MG63 (cell line): Measurements from ENCODE around the gene TBC1D16. TPM values are rescaled to one million over a fixed set of nuclear protein-coding genes. Genes with fewer than 3 reads are reported as not detected.

Experiments used
- DNase-seq: peaks from one replicate; pipeline ENCODE4 v3.0.0-alpha.2; 2020
- H3K27me3 ChIP-seq: fragments of 250-450 bp; sonication (Bioruptor Pico); 2 replicates; pipeline ENCODE4 v1.5.1; 2020; ENCODE audit warnings: mild to moderate bottlenecking, moderate library complexity
- H3K36me3 ChIP-seq: fragments of 250-450 bp; sonication (Bioruptor Pico); 2 replicates; pipeline ENCODE4 v1.5.1; 2020; ENCODE audit warnings: mild to moderate bottlenecking, moderate library complexity
- H3K4me3 ChIP-seq: fragments of 250-450 bp; sonication (Bioruptor Pico); 2 replicates; pipeline ENCODE4 v1.5.1; 2020; ENCODE audit warnings: mild to moderate bottlenecking, moderate library complexity
- H3K9me3 ChIP-seq: fragments of 250-450 bp; sonication (Bioruptor Pico); 2 replicates; pipeline ENCODE4 v1.5.1; 2020; ENCODE audit warnings: mild to moderate bottlenecking, moderate library complexity
- total RNA-seq: library from RNA; depleted of rRNA; stranded (reverse); fragments of >200 nt; shearing (Covaris generic); gene quantifications from 2 replicates; pipeline ENCODE4 v1.2.3, GENCODE V29; 2014; ENCODE audit warnings: low replicate concordance

TBC1D16 gene
- total RNA-seq, 1 experiment from 2014 or later: 15.0 TPM

GRCh38 chr17:79917902-79918484 is 117.7 kb downstream of the TBC1D16 start:
- DNase-seq: no peak
- H3K27me3 ChIP-seq: no peaks in the 10 kb centered on the region
- H3K9me3 ChIP-seq: no peaks in the 10 kb centered on the region
- H3K4me3 ChIP-seq: no peak overlapping the region
- no peaks in the 10 kb centered on the region for H3K36me3 ChIP-seq

GRCh38 chr17:79916991-79917901 is 118.4 kb downstream of the TBC1D16 start:
- no peaks in the 10 kb centered on the region for H3K27me3 ChIP-seq
- DNase-seq: no peak

GRCh38 chr17:79916506-79916905 is 119.2 kb downstream of the TBC1D16 start:
- no peak for DNase-seq
- Histone ChIP-seq H3K36me3 (no peaks in the 10 kb centered on the region), H3K27me3 (no peaks in the 10 kb centered on the region), H3K9me3 (no peaks in the 10 kb centered on the region), H3K4me3 (no peak overlapping the region)

More at GRCh38 chr17:79916991-79917901, 118.4 kb downstream of the TBC1D16 start:
- no peaks in the 10 kb centered on the region for H3K36me3 ChIP-seq
- H3K4me3 ChIP-seq: no peak overlapping the region
- no peaks in the 10 kb centered on the region for H3K9me3 ChIP-seq

- Histone ChIP-seq H3K9me3 (no peaks in the 10 kb centered on the region), H3K27me3 (no peaks in the 10 kb centered on the region), H3K36me3 (no peaks in the 10 kb centered on the region), H3K4me3 (no peak overlapping the region)
- peak; percentile 66 for DNase-seq
Measured at GRCh38 chr17:79915850-79916430, 119.7 kb downstream of the TBC1D16 start.

GRCh38 chr17:79914813-79915740 is 120.6 kb downstream of the TBC1D16 start:
- Histone ChIP-seq H3K9me3 (no peaks in the 10 kb centered on the region), H3K4me3 (no peak overlapping the region), H3K36me3 (no peaks in the 10 kb centered on the region), H3K27me3 (no peaks in the 10 kb centered on the region)
- no peak for DNase-seq

GRCh38 chr17:79913896-79914812 is 121.5 kb downstream of the TBC1D16 start:
- Histone ChIP-seq H3K4me3 (no peak overlapping the region), H3K9me3 (no peaks in the 10 kb centered on the region), H3K27me3 (no peaks in the 10 kb centered on the region), H3K36me3 (no peaks in the 10 kb centered on the region)
- DNase-seq: no peak

GRCh38 chr17:79913451-79913850 is 122.2 kb downstream of the TBC1D16 start:
- no peaks in the 10 kb centered on the region for H3K36me3 ChIP-seq
- H3K27me3 ChIP-seq: no peaks in the 10 kb centered on the region
- DNase-seq: no peak
- H3K9me3 ChIP-seq: no peaks in the 10 kb centered on the region
- no peak overlapping the region for H3K4me3 ChIP-seq

GRCh38 chr17:79912552-79913330 is 122.9 kb downstream of the TBC1D16 start:
- H3K9me3 ChIP-seq: no peaks in the 10 kb centered on the region
- no peak overlapping the region for H3K4me3 ChIP-seq
- no peaks in the 10 kb centered on the region for H3K36me3 ChIP-seq
- no peaks in the 10 kb centered on the region for H3K27me3 ChIP-seq
- DNase-seq: no peak

GRCh38 chr17:79911430-79912399 is 124.0 kb downstream of the TBC1D16 start:
- H3K4me3 ChIP-seq: no peak overlapping the region
- H3K27me3 ChIP-seq: no peaks in the 10 kb centered on the region
- no peak for DNase-seq
- H3K36me3 ChIP-seq: no peaks in the 10 kb centered on the region
- H3K9me3 ChIP-seq: no peaks in the 10 kb centered on the region

- no peak overlapping the region for H3K4me3 ChIP-seq
- H3K27me3 ChIP-seq: no peaks in the 10 kb centered on the region
- no peaks in the 10 kb centered on the region for H3K36me3 ChIP-seq
- no peak for DNase-seq
- H3K9me3 ChIP-seq: no peaks in the 10 kb centered on the region
Measured at GRCh38 chr17:79910985-79911361, 124.7 kb downstream of the TBC1D16 start.

GRCh38 chr17:79909121-79909520 is 126.6 kb downstream of the TBC1D16 start:
- Histone ChIP-seq H3K9me3 (no peaks in the 10 kb centered on the region; the same call in 1 of the 2 replicates), H3K27me3 (no peaks in the 10 kb centered on the region), H3K36me3 (no peaks in the 10 kb centered on the region), H3K4me3 (no peak overlapping the region)
- no peak for DNase-seq

- DNase-seq: no peak
- no peaks in the 10 kb centered on the region for H3K27me3 ChIP-seq
- H3K36me3 ChIP-seq: no peaks in the 10 kb centered on the region
- no peak overlapping the region for H3K4me3 ChIP-seq
- no peaks in the 10 kb centered on the region; the same call in 1 of the 2 replicates for H3K9me3 ChIP-seq
Measured at GRCh38 chr17:79907850-79908249, 127.8 kb downstream of the TBC1D16 start.

GRCh38 chr17:79907217-79907715 is 128.4 kb downstream of the TBC1D16 start:
- Histone ChIP-seq H3K36me3 (no peaks in the 10 kb centered on the region), H3K4me3 (no peak overlapping the region), H3K27me3 (no peaks in the 10 kb centered on the region; the same call in 1 of the 2 replicates), H3K9me3 (no peaks in the 10 kb centered on the region; the same call in 1 of the 2 replicates)
- no peak for DNase-seq

- no peak overlapping the region for H3K4me3 ChIP-seq
- no peaks in the 10 kb centered on the region for H3K36me3 ChIP-seq
- H3K27me3 ChIP-seq: no peaks in the 10 kb centered on the region; the same call in 1 of the 2 replicates
- DNase-seq: no peak
- no peaks in the 10 kb centered on the region; the same call in 1 of the 2 replicates for H3K9me3 ChIP-seq
Measured at GRCh38 chr17:79905832-79906231, 129.8 kb downstream of the TBC1D16 start.
